Rectal smooth muscle tissue (tissue), 1 donor: ENCODE data around the gene ZBTB20.

Source experiments
- H3K27ac ChIP-seq: one replicate; pipeline ENCODE4 v1.7.0; 2013; ENCODE audit warnings: low read depth, low read length, inconsistent platforms
- H3K27me3 ChIP-seq: one replicate; pipeline ENCODE4 v1.7.0; 2013; ENCODE audit warnings: low read length; ENCODE audit not compliant: control insufficient read depth, insufficient read depth
- H3K36me3 ChIP-seq: one replicate; pipeline ENCODE4 v1.7.0; 2013; ENCODE audit warnings: low read length; ENCODE audit not compliant: control insufficient read depth, insufficient read depth
- H3K4me1 ChIP-seq: one replicate; pipeline ENCODE4 v1.7.0; 2013; ENCODE audit warnings: low read length; ENCODE audit not compliant: control insufficient read depth, insufficient read depth
- H3K4me3 ChIP-seq: one replicate; pipeline ENCODE4 v1.7.0; 2013; ENCODE audit warnings: low read length
- H3K9ac ChIP-seq: one replicate; pipeline ENCODE4 v1.7.0; 2013; ENCODE audit warnings: low read length

Gene ZBTB20

GRCh38 chr3:114846252-114846651 is 300.8 kb downstream of the ZBTB20 start:
- no peak overlapping the region for H3K4me3 ChIP-seq
- H3K27me3 ChIP-seq: no peaks in the 10 kb centered on the region
- H3K4me1 ChIP-seq: peaks cover 19% of the 10 kb centered on the region
- H3K9ac ChIP-seq: no peak overlapping the region
- no peaks in the 10 kb centered on the region for H3K36me3 ChIP-seq
- H3K27ac ChIP-seq: peak overlapping the region; percentile 26

- H3K27ac ChIP-seq: no peak overlapping the region
- H3K4me3 ChIP-seq: no peak overlapping the region
- H3K9ac ChIP-seq: no peak overlapping the region
- no peaks in the 10 kb centered on the region for H3K36me3 ChIP-seq
- H3K4me1 ChIP-seq: peaks cover 10% of the 10 kb centered on the region
- no peaks in the 10 kb centered on the region for H3K27me3 ChIP-seq
These were observed 305.6 kb downstream of the ZBTB20 start for GRCh38 chr3:114841515-114841914.

GRCh38 chr3:114839476-114839875 is 307.6 kb downstream of the ZBTB20 start:
- no peak overlapping the region for H3K9ac ChIP-seq
- H3K4me3 ChIP-seq: no peak overlapping the region
- peaks cover 6% of the 10 kb centered on the region for H3K4me1 ChIP-seq

GRCh38 chr3:114838025-114838424 is 309.1 kb downstream of the ZBTB20 start:
- Histone ChIP-seq H3K36me3 (no peaks in the 10 kb centered on the region), H3K27ac (no peak overlapping the region), H3K4me3 (no peak overlapping the region), H3K4me1 (peaks cover 6% of the 10 kb centered on the region), H3K9ac (no peak overlapping the region), H3K27me3 (no peaks in the 10 kb centered on the region)

More at GRCh38 chr3:114839476-114839875, 307.6 kb downstream of the ZBTB20 start:
- Histone ChIP-seq H3K27ac (no peak overlapping the region), H3K36me3 (no peaks in the 10 kb centered on the region), H3K27me3 (no peaks in the 10 kb centered on the region)

- no peak overlapping the region for H3K9ac ChIP-seq
- no peaks in the 10 kb centered on the region for H3K27me3 ChIP-seq
- no peaks in the 10 kb centered on the region for H3K4me1 ChIP-seq
- no peak overlapping the region for H3K27ac ChIP-seq
- H3K36me3 ChIP-seq: no peaks in the 10 kb centered on the region
- H3K4me3 ChIP-seq: no peak overlapping the region
These were observed 312.7 kb downstream of the ZBTB20 start for GRCh38 chr3:114834175-114834940.

- no peak overlapping the region for H3K9ac ChIP-seq
- H3K27ac ChIP-seq: no peak overlapping the region
- H3K27me3 ChIP-seq: no peaks in the 10 kb centered on the region
- no peak overlapping the region for H3K4me3 ChIP-seq
- no peaks in the 10 kb centered on the region for H3K36me3 ChIP-seq
- no peaks in the 10 kb centered on the region for H3K4me1 ChIP-seq
These were observed 315.2 kb downstream of the ZBTB20 start for GRCh38 chr3:114831861-114832260.

- Histone ChIP-seq H3K4me1 (no peaks in the 10 kb centered on the region), H3K27me3 (no peaks in the 10 kb centered on the region), H3K9ac (no peak overlapping the region), H3K4me3 (no peak overlapping the region), H3K36me3 (no peaks in the 10 kb centered on the region), H3K27ac (no peak overlapping the region)
These were observed 316.4 kb downstream of the ZBTB20 start for GRCh38 chr3:114830652-114831051.

GRCh38 chr3:114829783-114830182 is 317.3 kb downstream of the ZBTB20 start:
- Histone ChIP-seq H3K9ac (no peak overlapping the region), H3K36me3 (no peaks in the 10 kb centered on the region), H3K27ac (no peak overlapping the region), H3K4me1 (no peaks in the 10 kb centered on the region), H3K27me3 (no peaks in the 10 kb centered on the region), H3K4me3 (no peak overlapping the region)

GRCh38 chr3:114827495-114827894 is 319.6 kb downstream of the ZBTB20 start:
- no peak overlapping the region for H3K27ac ChIP-seq

GRCh38 chr3:114824014-114824413 is 323.1 kb downstream of the ZBTB20 start:
- no peak overlapping the region for H3K27ac ChIP-seq

More at GRCh38 chr3:114827495-114827894, 319.6 kb downstream of the ZBTB20 start:
- no peaks in the 10 kb centered on the region for H3K36me3 ChIP-seq
- H3K9ac ChIP-seq: no peak overlapping the region
- no peak overlapping the region for H3K4me3 ChIP-seq
- no peaks in the 10 kb centered on the region for H3K27me3 ChIP-seq
- H3K4me1 ChIP-seq: no peaks in the 10 kb centered on the region

GRCh38 chr3:114823061-114823460 is 324.0 kb downstream of the ZBTB20 start:
- no peaks in the 10 kb centered on the region for H3K4me1 ChIP-seq
- H3K9ac ChIP-seq: no peak overlapping the region
- H3K27me3 ChIP-seq: no peaks in the 10 kb centered on the region
- H3K36me3 ChIP-seq: no peaks in the 10 kb centered on the region
- H3K27ac ChIP-seq: no peak overlapping the region
- H3K4me3 ChIP-seq: no peak overlapping the region

More at GRCh38 chr3:114824014-114824413, 323.1 kb downstream of the ZBTB20 start:
- Histone ChIP-seq H3K4me3 (no peak overlapping the region), H3K9ac (no peak overlapping the region), H3K36me3 (no peaks in the 10 kb centered on the region), H3K4me1 (no peaks in the 10 kb centered on the region), H3K27me3 (no peaks in the 10 kb centered on the region)

- no peaks in the 10 kb centered on the region for H3K36me3 ChIP-seq
- H3K4me3 ChIP-seq: no peak overlapping the region
- no peak overlapping the region for H3K9ac ChIP-seq
- no peaks in the 10 kb centered on the region for H3K27me3 ChIP-seq
- no peaks in the 10 kb centered on the region for H3K4me1 ChIP-seq
- no peak overlapping the region for H3K27ac ChIP-seq
These were observed 331.0 kb downstream of the ZBTB20 start for GRCh38 chr3:114816052-114816451.
